Activated CD8-positive, alpha-beta T cell treated with anti-CD3 and anti-CD28 coated beads for 36 hours (primary cell): ENCODE data around the gene KCNN4. TPM values are rescaled to one million over a fixed set of nuclear protein-coding genes. Genes with fewer than 3 reads are reported as not detected.
A peak's percentile ranks its signal among the peaks of the same experiment; 100 is the strongest.

Experiments used
- ATAC-seq: fragments of 200-7000 bp; cut with Tn5 transposase; one replicate; pipeline ENCODE4 v1.10.0; 2021; ENCODE audit warnings: mild to moderate bottlenecking, moderate library complexity
- CTCF ChIA-PET: fragments of 350-600 bp; sonication (Branson Sonifier 250); formaldehyde crosslinking; loops from one replicate; lab custom pipeline; 2021; ENCODE audit warnings: antibody characterized with exemption; lab: Charles Lee
- POLR2A ChIA-PET: fragments of 350-600 bp; sonication (Branson Sonifier 250); formaldehyde crosslinking; loops from one replicate; lab custom pipeline; 2021; ENCODE audit warnings: antibody characterized with exemption; lab: Charles Lee
- DNase-seq: peaks from one replicate; pipeline ENCODE4 v3.0.0-alpha.2; 2020
- H3K27ac Mint-ChIP-seq: one replicate; pipeline ENCODE4 v1.8.0; 2021; ENCODE audit warnings: mild to moderate bottlenecking, mixed read lengths
- H3K27me3 Mint-ChIP-seq: one replicate; pipeline ENCODE4 v1.8.0; 2021; ENCODE audit warnings: mixed read lengths
- H3K36me3 Mint-ChIP-seq: one replicate; pipeline ENCODE4 v1.8.0; 2021; ENCODE audit warnings: low read depth, mixed read lengths
- H3K4me1 Mint-ChIP-seq: one replicate; pipeline ENCODE4 v1.8.0; 2021; ENCODE audit warnings: low read depth, mixed read lengths
- H3K4me3 Mint-ChIP-seq: one replicate; pipeline ENCODE4 v1.8.0; 2021; ENCODE audit warnings: mild to moderate bottlenecking, moderate library complexity, mixed read lengths
- H3K9me3 Mint-ChIP-seq: one replicate; pipeline ENCODE4 v1.8.0; 2021; ENCODE audit warnings: mixed read lengths
- CTCF ChIP-seq: fragments of 200-600 bp; IDR thresholded peaks from one replicate; pipeline ENCODE4 v1.8.0; 2022; ENCODE audit warnings: antibody characterized with exemption, mild to moderate bottlenecking
- intact Hi-C: fragments of 100-400 bp; cut with micrococcal nuclease; formaldehyde crosslinking; loops from one replicate; pipeline ENCODE4 v1.10.0; 2022
- total RNA-seq, 2 experiments: library from RNA; stranded (reverse); gene quantifications; one replicate each; pipeline ENCODE4 v1.2.3, GENCODE V29; 2021

The KCNN4 gene
- total RNA-seq, 2 experiments from 2014 or later: 49.5 to 49.6 TPM

GRCh38 chr19:43769256-43769655 is 11.5 kb downstream of the KCNN4 start:
- intact Hi-C loops: no loop called here
- Mint-ChIP-seq H3K27ac (no peak overlapping the region), H3K4me3 (no peak overlapping the region), H3K9me3 (no peaks in the 10 kb centered on the region), H3K36me3 (peaks cover 70% of the 10 kb centered on the region), H3K27me3 (no peaks in the 10 kb centered on the region), H3K4me1 (peaks cover 46% of the 10 kb centered on the region)
- no peak for DNase-seq
- CTCF ChIA-PET: interaction anchor here (1.0 to 5.0 kb wide), 2 partner anchors 9 to 17 kb away, joined by 5 to 122 read pairs; partner anchors contain the start of gene KCNN4
- no peak for TF ChIP-seq CTCF
- ATAC-seq: no peak
- POLR2A ChIA-PET: interaction anchor here (10.5 to 11.4 kb wide), 2 partner anchors 9 to 15 kb away, joined by 137 to 147 read pairs; partner anchors contain the start of genes KCNN4 and SMG9

GRCh38 chr19:43768273-43769050 is 12.3 kb downstream of the KCNN4 start:
- DNase-seq (no peak), ATAC-seq (no peak)
- no peak for TF ChIP-seq CTCF
- no peak overlapping the region for H3K4me3 Mint-ChIP-seq
- H3K9me3 Mint-ChIP-seq: no peaks in the 10 kb centered on the region
- H3K27me3 Mint-ChIP-seq: no peaks in the 10 kb centered on the region
- CTCF ChIA-PET: interaction anchor here (1.0 to 5.0 kb wide), 5 partner anchors 10 to 23 kb away, joined by 5 to 122 read pairs (median 17); partner anchors contain the start of genes KCNN4 and SMG9
- POLR2A ChIA-PET: interaction anchor here (0.5 to 11.4 kb wide), 4 partner anchors 10 to 163 kb away, joined by 3 to 147 read pairs (median 70); partner anchors contain the start of genes KCNN4 and SMG9
- peak overlapping the region; percentile 46 for H3K27ac Mint-ChIP-seq
- intact Hi-C loops: no loop called here
- H3K36me3 Mint-ChIP-seq: peaks cover 70% of the 10 kb centered on the region
- H3K4me1 Mint-ChIP-seq: peaks cover 52% of the 10 kb centered on the region

- Mint-ChIP-seq H3K27ac (peak overlapping the region; percentile 95), H3K4me3 (no peak overlapping the region), H3K9me3 (no peaks in the 10 kb centered on the region), H3K4me1 (peaks cover 58% of the 10 kb centered on the region), H3K36me3 (peaks cover 68% of the 10 kb centered on the region), H3K27me3 (no peaks in the 10 kb centered on the region)
- TF ChIP-seq CTCF: no peak
- ChIA-PET CTCF (interaction anchor here (1.2 to 5.0 kb wide), 5 partner anchors 11 to 33 kb away, joined by 3 to 122 read pairs (median 17); partner anchors contain the start of genes KCNN4 and SMG9), POLR2A (interaction anchor here (0.7 to 11.4 kb wide), 3 partner anchors 11 to 21 kb away, joined by 3 to 147 read pairs (median 137); partner anchors contain the start of genes KCNN4 and SMG9)
- intact Hi-C loops: no loop called here
- no peak for ATAC-seq
- no peak for DNase-seq
Observed at GRCh38 chr19:43767818-43768217, 13.0 kb downstream of the KCNN4 start.

GRCh38 chr19:43767316-43767715 is 13.5 kb downstream of the KCNN4 start:
- Mint-ChIP-seq H3K9me3 (no peaks in the 10 kb centered on the region), H3K36me3 (peaks cover 63% of the 10 kb centered on the region), H3K4me1 (peaks cover 63% of the 10 kb centered on the region), H3K4me3 (no peak overlapping the region), H3K27ac (peak overlapping the region; percentile 95), H3K27me3 (no peaks in the 10 kb centered on the region)
- no peak for ATAC-seq
- ChIA-PET CTCF (interaction anchor here (0.8 to 5.0 kb wide), 6 partner anchors 11 to 42 kb away, joined by 3 to 122 read pairs (median 16); partner anchors contain the start of genes KCNN4 and SMG9), POLR2A (interaction anchor here (1.1 to 11.4 kb wide), 3 partner anchors 11 to 22 kb away, joined by 5 to 147 read pairs (median 137); partner anchors contain the start of genes KCNN4 and SMG9)
- TF ChIP-seq CTCF: no peak
- no peak for DNase-seq
- intact Hi-C loops: no loop called here
